GM18526 (cell line): ENCODE results near the gene SLC26A6.

Experiments
- POLR2A ChIP-seq: IDR thresholded peaks from 3 replicates; pipeline ENCODE4 v1.6.1; 2011; ENCODE audit not compliant: insufficient read length; ENCODE audit errors: extremely low read depth

The SLC26A6 gene

GRCh38 chr3:48581621-48582481 lies 53.4 kb downstream of the SLC26A6 start:
- TF ChIP-seq POLR2A = no peak

- TF ChIP-seq POLR2A = no peak
These were observed 58.6 kb downstream of the SLC26A6 start for GRCh38 chr3:48576647-48577046.
